ENCODE data around the gene BCL2L15. TPM values are rescaled to one million over a fixed set of nuclear protein-coding genes. Genes with fewer than 3 reads are reported as not detected.

The BCL2L15 gene
- total and polyA plus RNA-seq, 2 of the 13 experiments (the other 11 are each of a cell fraction or from before 2014, with no cell fraction given) = 0.03 to 0.27 TPM

DNA sequence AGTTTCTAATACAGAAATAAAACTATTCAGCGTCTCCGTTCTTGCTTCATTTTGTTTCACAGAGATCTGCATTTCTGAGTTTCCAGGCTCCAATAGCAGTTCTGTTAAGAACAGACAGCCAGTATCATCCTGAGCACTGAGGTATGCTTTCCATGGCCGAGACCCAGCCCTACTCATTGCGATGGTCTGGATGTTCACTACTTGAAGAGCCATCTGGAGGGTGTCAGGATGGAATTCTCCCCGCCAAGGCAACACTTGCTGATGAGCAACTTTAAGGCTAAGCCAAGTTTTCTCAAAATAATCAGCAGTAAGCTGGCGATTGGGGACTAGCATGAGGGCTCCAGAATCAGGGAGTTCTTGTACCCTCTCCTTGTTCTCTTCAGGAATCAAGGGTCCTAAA is 7.7 kb upstream of the BCL2L15 start:
- H3K27me3 ChIP-seq (ENCODE audit: control insufficient read depth in 1 of 2, insufficient read depth in 2 of 2, low read length in 2 of 2) = no peaks in the 10 kb centered on the region
- BruUV-seq (replicated peaks) = no TSS peak
- DNase-seq (ENCODE audit: low spot score) = no peak
- FAIRE-seq = no peak
- in situ Hi-C loops (cut with HindIII; ENCODE audit: extremely low pct_ligation_motif_present, low pct_unique_long_range_greater_than_20kb) (no loop called here), intact Hi-C loops (cut with micrococcal nuclease; ENCODE audit: unreplicated experiment) (no loop called here)
- CTCF ChIA-PET (ENCODE audit: low intra/inter-chr PET ratio, low total read pairs) = no interaction called here
- no peak overlapping the region for H2AFZ ChIP-seq (ENCODE audit: low read length)
- no peaks in the 10 kb centered on the region for H3K9me3 ChIP-seq (ENCODE audit: low read length)
- H4K20me1 ChIP-seq (ENCODE audit: insufficient read depth, low read length) = no peaks in the 10 kb centered on the region
- H3K36me3 ChIP-seq (replicated peaks in 1 of 2; ENCODE audit: control insufficient read depth in 1 of 2, insufficient read depth in 2 of 2, low read length in 2 of 2) = peaks cover 7 to 33% of the 10 kb centered on the region in 2 experiments; a peak in 4 of 5 replicates
- ATAC-seq = no peak
- 94% methylated on average over 6 of the region's 6 CpGs for WGBS (ENCODE audit: low lambda C conversion rate)
- POLR2A ChIA-PET = no interaction called here
- TF ChIP-seq ARNTL (CRISPR knock-in tag; IDR thresholded peaks at IDR 0.05) (no peak), JUN (CRISPR knock-in tag; IDR thresholded peaks at IDR 0.05) (no peak), HOXD1 (CRISPR knock-in tag; IDR thresholded peaks at IDR 0.05) (no peak), SSRP1 (CRISPR knock-in tag; IDR thresholded peaks at IDR 0.05) (no peak), ZNF501 (CRISPR knock-in tag; IDR thresholded peaks at IDR 0.05) (no peak), ZNF34 (CRISPR knock-in tag; IDR thresholded peaks at IDR 0.05; ENCODE audit: borderline replicate concordance) (no peak), SYNCRIP (IDR thresholded peaks at IDR 0.05; ENCODE audit: insufficient read depth, low read depth, low read length) (no peak), ZNF549 (CRISPR knock-in tag; IDR thresholded peaks at IDR 0.05) (no peak), KDM5A (IDR thresholded peaks at IDR 0.05; ENCODE audit: borderline replicate concordance, low read length) (no peak), ZSCAN22 (CRISPR knock-in tag; IDR thresholded peaks at IDR 0.05) (no peak), NPAS2 (CRISPR knock-in tag; IDR thresholded peaks at IDR 0.05; ENCODE audit: borderline replicate concordance) (no peak), ZNF777 (CRISPR knock-in tag; IDR thresholded peaks at IDR 0.05) (no peak), PPARG (CRISPR knock-in tag; conservative IDR thresholded peaks at IDR 0.05) (no peak), SP140L (CRISPR knock-in tag; IDR thresholded peaks at IDR 0.05; ENCODE audit: borderline replicate concordance) (no peak), ZNF3 (CRISPR knock-in tag; IDR thresholded peaks at IDR 0.05) (no peak)
- TF ChIP-seq, protein P1, sequence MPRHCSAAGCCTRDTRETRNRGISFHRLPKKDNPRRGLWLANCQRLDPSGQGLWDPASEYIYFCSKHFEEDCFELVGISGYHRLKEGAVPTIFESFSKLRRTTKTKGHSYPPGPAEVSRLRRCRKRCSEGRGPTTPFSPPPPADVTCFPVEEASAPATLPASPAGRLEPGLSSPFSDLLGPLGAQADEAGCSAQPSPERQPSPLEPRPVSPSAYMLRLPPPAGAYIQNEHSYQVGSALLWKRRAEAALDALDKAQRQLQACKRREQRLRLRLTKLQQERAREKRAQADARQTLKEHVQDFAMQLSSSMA (CRISPR knock-in tag; IDR thresholded peaks at IDR 0.05) = no peak
- TF ChIP-seq, protein P2, sequence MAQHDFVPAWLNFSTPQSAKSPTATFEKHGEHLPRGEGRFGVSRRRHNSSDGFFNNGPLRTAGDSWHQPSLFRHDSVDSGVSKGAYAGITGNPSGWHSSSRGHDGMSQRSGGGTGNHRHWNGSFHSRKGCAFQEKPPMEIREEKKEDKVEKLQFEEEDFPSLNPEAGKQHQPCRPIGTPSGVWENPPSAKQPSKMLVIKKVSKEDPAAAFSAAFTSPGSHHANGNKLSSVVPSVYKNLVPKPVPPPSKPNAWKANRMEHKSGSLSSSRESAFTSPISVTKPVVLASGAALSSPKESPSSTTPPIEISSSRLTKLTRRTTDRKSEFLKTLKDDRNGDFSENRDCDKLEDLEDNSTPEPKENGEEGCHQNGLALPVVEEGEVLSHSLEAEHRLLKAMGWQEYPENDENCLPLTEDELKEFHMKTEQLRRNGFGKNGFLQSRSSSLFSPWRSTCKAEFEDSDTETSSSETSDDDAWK (CRISPR knock-in tag; IDR thresholded peaks at IDR 0.05) = no peak
- TF ChIP-seq, protein P3, sequence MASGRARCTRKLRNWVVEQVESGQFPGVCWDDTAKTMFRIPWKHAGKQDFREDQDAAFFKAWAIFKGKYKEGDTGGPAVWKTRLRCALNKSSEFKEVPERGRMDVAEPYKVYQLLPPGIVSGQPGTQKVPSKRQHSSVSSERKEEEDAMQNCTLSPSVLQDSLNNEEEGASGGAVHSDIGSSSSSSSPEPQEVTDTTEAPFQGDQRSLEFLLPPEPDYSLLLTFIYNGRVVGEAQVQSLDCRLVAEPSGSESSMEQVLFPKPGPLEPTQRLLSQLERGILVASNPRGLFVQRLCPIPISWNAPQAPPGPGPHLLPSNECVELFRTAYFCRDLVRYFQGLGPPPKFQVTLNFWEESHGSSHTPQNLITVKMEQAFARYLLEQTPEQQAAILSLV (CRISPR knock-in tag; IDR thresholded peaks at IDR 0.05; ENCODE audit: borderline replicate concordance) = no peak
- TF ChIP-seq, protein P4, sequence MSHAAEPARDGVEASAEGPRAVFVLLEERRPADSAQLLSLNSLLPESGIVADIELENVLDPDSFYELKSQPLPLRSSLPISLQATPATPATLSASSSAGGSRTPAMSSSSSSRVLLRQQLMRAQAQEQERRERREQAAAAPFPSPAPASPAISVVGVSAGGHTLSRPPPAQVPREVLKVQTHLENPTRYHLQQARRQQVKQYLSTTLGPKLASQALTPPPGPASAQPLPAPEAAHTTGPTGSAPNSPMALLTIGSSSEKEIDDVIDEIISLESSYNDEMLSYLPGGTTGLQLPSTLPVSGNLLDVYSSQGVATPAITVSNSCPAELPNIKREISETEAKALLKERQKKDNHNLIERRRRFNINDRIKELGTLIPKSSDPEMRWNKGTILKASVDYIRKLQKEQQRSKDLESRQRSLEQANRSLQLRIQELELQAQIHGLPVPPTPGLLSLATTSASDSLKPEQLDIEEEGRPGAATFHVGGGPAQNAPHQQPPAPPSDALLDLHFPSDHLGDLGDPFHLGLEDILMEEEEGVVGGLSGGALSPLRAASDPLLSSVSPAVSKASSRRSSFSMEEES (CRISPR knock-in tag; IDR thresholded peaks at IDR 0.05) = no peak
- TF ChIP-seq, protein P5, sequence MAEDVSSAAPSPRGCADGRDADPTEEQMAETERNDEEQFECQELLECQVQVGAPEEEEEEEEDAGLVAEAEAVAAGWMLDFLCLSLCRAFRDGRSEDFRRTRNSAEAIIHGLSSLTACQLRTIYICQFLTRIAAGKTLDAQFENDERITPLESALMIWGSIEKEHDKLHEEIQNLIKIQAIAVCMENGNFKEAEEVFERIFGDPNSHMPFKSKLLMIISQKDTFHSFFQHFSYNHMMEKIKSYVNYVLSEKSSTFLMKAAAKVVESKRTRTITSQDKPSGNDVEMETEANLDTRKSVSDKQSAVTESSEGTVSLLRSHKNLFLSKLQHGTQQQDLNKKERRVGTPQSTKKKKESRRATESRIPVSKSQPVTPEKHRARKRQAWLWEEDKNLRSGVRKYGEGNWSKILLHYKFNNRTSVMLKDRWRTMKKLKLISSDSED (CRISPR knock-in tag; IDR thresholded peaks at IDR 0.05) = no peak
- no peak overlapping the region for H3K27ac ChIP-seq (ENCODE audit: extremely low read length, insufficient read depth, low read length)
- H3K4me2 ChIP-seq (ENCODE audit: low read depth, low read length) = no peak overlapping the region
- no peak overlapping the region for H3K4me3 ChIP-seq (replicated peaks in 1 of 3; ENCODE audit: insufficient read depth in 1 of 3, low read depth in 2 of 3, low read length in 3 of 3)
- no peak overlapping the region for H3K9ac ChIP-seq (ENCODE audit: insufficient read depth, low read depth, low read length)
- no peaks in the 10 kb centered on the region for H3K4me1 ChIP-seq (ENCODE audit: insufficient read depth, low read length)
- no peaks in the 10 kb centered on the region for H3K79me2 ChIP-seq (ENCODE audit: insufficient read depth, low read length)

Measured in HepG2 (cell line).